Activated CD8-positive, alpha-beta T cell treated with anti-CD3 and anti-CD28 coated beads, Interleukin-2, amount 10 ng/mL, durations not matched to agents 7 days and 5 days (primary cell): Measurements from ENCODE around the gene DNAJC28. TPM values are rescaled to one million over a fixed set of nuclear protein-coding genes. Genes with fewer than 3 reads are reported as not detected.
A peak's percentile ranks its signal among the peaks of the same experiment; 100 is the strongest.
"Not testable (repeated sequence)": the region's sequence is repeated elsewhere in the genome, so short reads cannot be mapped to it uniquely, and the experiment has no call there.

Experiments
- ATAC-seq: fragments of 150-1000 bp; cut with Tn5 transposase; one replicate; pipeline ENCODE4 v1.10.0; 2021; ENCODE audit warnings: moderate library complexity
- CTCF ChIA-PET: fragments of 350-600 bp; sonication (Branson Sonifier 250); formaldehyde crosslinking; loops from one replicate; lab custom pipeline; 2021; ENCODE audit warnings: antibody characterized with exemption; lab: Charles Lee
- POLR2A ChIA-PET: fragments of 350-600 bp; sonication (Branson Sonifier 250); formaldehyde crosslinking; loops from one replicate; lab custom pipeline; 2021; ENCODE audit warnings: antibody characterized with exemption; lab: Charles Lee
- DNase-seq: peaks from one replicate; pipeline ENCODE4 v3.0.0-alpha.2; 2020
- H3K27ac Mint-ChIP-seq: one replicate; pipeline ENCODE4 v1.8.0; 2021; ENCODE audit warnings: mild to moderate bottlenecking, mixed read lengths
- H3K27me3 Mint-ChIP-seq: one replicate; pipeline ENCODE4 v1.8.0; 2021; ENCODE audit warnings: low read depth, mixed read lengths
- H3K36me3 Mint-ChIP-seq: one replicate; pipeline ENCODE4 v1.8.0; 2021; ENCODE audit warnings: low read depth, mixed read lengths
- H3K4me1 Mint-ChIP-seq: one replicate; pipeline ENCODE4 v1.8.0; 2021; ENCODE audit warnings: low read depth, mixed read lengths
- H3K4me3 Mint-ChIP-seq: one replicate; pipeline ENCODE4 v1.8.0; 2021; ENCODE audit warnings: mild to moderate bottlenecking, mixed read lengths
- H3K9me3 Mint-ChIP-seq: one replicate; pipeline ENCODE4 v1.8.0; 2022; ENCODE audit warnings: mixed read lengths; ENCODE audit not compliant: insufficient read depth
- total RNA-seq, 2 experiments: library from RNA; stranded (reverse); gene quantifications; one replicate each; pipeline ENCODE4 v1.2.3, GENCODE V29; 2021

Gene DNAJC28
- total RNA-seq, 2 experiments from 2014 or later: 0.40 to 0.73 TPM

GRCh38 chr21:33458861-33459260, 32.7 kb downstream of the DNAJC28 start:
- no peak overlapping the region for H3K4me3 Mint-ChIP-seq
- H3K27ac Mint-ChIP-seq: no peak overlapping the region
- ATAC-seq: no peak
- peaks cover 17% of the 10 kb centered on the region for H3K36me3 Mint-ChIP-seq
- POLR2A ChIA-PET: interaction anchor here (0.7 to 1.3 kb wide), 2 partner anchors 12 to 943 kb away, joined by 3 read pairs; no protein-coding TSS in a partner anchor
- CTCF ChIA-PET: interaction anchor here (1.2 to 2.3 kb wide), 3 partner anchors 9 to 262 kb away, joined by 3 to 9 read pairs (median 3); no protein-coding TSS in a partner anchor
- no peaks in the 10 kb centered on the region for H3K4me1 Mint-ChIP-seq
- no peaks in the 10 kb centered on the region for H3K27me3 Mint-ChIP-seq
- no peaks in the 10 kb centered on the region for H3K9me3 Mint-ChIP-seq
- DNase-seq: no peak

- no peak for DNase-seq
- ATAC-seq: no peak
- Mint-ChIP-seq H3K9me3 (no peaks in the 10 kb centered on the region), H3K27me3 (no peaks in the 10 kb centered on the region), H3K4me3 (no peak overlapping the region), H3K27ac (no peak overlapping the region), H3K4me1 (no peaks in the 10 kb centered on the region), H3K36me3 (peaks cover 22% of the 10 kb centered on the region)
- CTCF ChIA-PET: interaction anchor here (0.8 to 1.7 kb wide), 6 partner anchors 11 to 269 kb away, joined by 3 to 9 read pairs (median 4); no protein-coding TSS in a partner anchor
- POLR2A ChIA-PET: no interaction called here
Observed at GRCh38 chr21:33455686-33456446, 35.6 kb downstream of the DNAJC28 start.

GRCh38 chr21:33452362-33452761, 39.2 kb downstream of the DNAJC28 start:
- Mint-ChIP-seq H3K36me3 (peaks cover 14% of the 10 kb centered on the region), H3K4me1 (no peaks in the 10 kb centered on the region), H3K9me3 (no peaks in the 10 kb centered on the region), H3K4me3 (no peak overlapping the region), H3K27me3 (no peaks in the 10 kb centered on the region), H3K27ac (no peak overlapping the region)
- ChIA-PET POLR2A (no interaction called here), CTCF (interaction anchor here (1.0 to 2.1 kb wide), 4 partner anchors 10 to 255 kb away, joined by 3 to 5 read pairs (median 4); no protein-coding TSS in a partner anchor)
- ATAC-seq: no peak
- DNase-seq: no peak

- CTCF ChIA-PET: interaction anchor here (1.0 to 1.7 kb wide), 3 partner anchors 12 to 254 kb away, joined by 3 to 4 read pairs (median 3); no protein-coding TSS in a partner anchor
Observed at GRCh38 chr21:33451634-33452071, 39.9 kb downstream of the DNAJC28 start.

GRCh38 chr21:33449616-33450015, 41.9 kb downstream of the DNAJC28 start:
- H3K9me3 Mint-ChIP-seq: no peaks in the 10 kb centered on the region
- H3K27me3 Mint-ChIP-seq: no peaks in the 10 kb centered on the region
- H3K4me1 Mint-ChIP-seq: peaks cover 5% of the 10 kb centered on the region
- H3K36me3 Mint-ChIP-seq: peaks cover 12% of the 10 kb centered on the region
- ATAC-seq (no peak), DNase-seq (no peak)
- ChIA-PET POLR2A (no interaction called here), CTCF (interaction anchor here (0.9 to 7.0 kb wide), 5 partner anchors 9 to 253 kb away, joined by 3 to 65 read pairs (median 5); partner anchors contain the start of gene TMEM50B)
- H3K4me3 Mint-ChIP-seq: no peak overlapping the region
- no peak overlapping the region for H3K27ac Mint-ChIP-seq

More at GRCh38 chr21:33451634-33452071, 39.9 kb downstream of the DNAJC28 start:
- H3K36me3 Mint-ChIP-seq: peaks cover 14% of the 10 kb centered on the region
- no peak overlapping the region for H3K4me3 Mint-ChIP-seq
- H3K27ac Mint-ChIP-seq: no peak overlapping the region
- POLR2A ChIA-PET: interaction anchor here (0.7 kb wide), 1 partner anchor 90 kb away, joined by 4 read pairs; no protein-coding TSS in a partner anchor
- H3K9me3 Mint-ChIP-seq: no peaks in the 10 kb centered on the region
- H3K27me3 Mint-ChIP-seq: no peaks in the 10 kb centered on the region
- H3K4me1 Mint-ChIP-seq: no peaks in the 10 kb centered on the region
- ATAC-seq (no peak), DNase-seq (no peak)

GRCh38 chr21:33446620-33447019, 44.9 kb downstream of the DNAJC28 start:
- not testable (repeated sequence) for H3K27me3 Mint-ChIP-seq, H3K9me3 Mint-ChIP-seq, H3K4me1 Mint-ChIP-seq, H3K36me3 Mint-ChIP-seq, DNase-seq, ATAC-seq, H3K4me3 Mint-ChIP-seq, H3K27ac Mint-ChIP-seq
- ChIA-PET POLR2A (interaction anchor here (1.3 kb wide), 1 partner anchor 33 kb away, joined by 3 read pairs; the partner anchor contains the start of gene TMEM50B), CTCF (interaction anchor here (1.1 to 7.0 kb wide), 10 partner anchors 10 to 250 kb away, joined by 3 to 65 read pairs (median 13); partner anchors contain the start of genes IFNAR1 and TMEM50B)

GRCh38 chr21:33444499-33444898, 47.0 kb downstream of the DNAJC28 start:
- ChIA-PET CTCF (interaction anchor here (0.6 to 7.0 kb wide), 41 partner anchors 8 to 504 kb away, joined by 3 to 65 read pairs (median 4); partner anchors contain the start of genes IFNAR1, IL10RB and TMEM50B), POLR2A (no interaction called here)
- DNase-seq (no peak), ATAC-seq (no peak)
- peaks cover 5% of the 10 kb centered on the region for H3K4me1 Mint-ChIP-seq
- no peaks in the 10 kb centered on the region for H3K9me3 Mint-ChIP-seq
- no peak overlapping the region for H3K27ac Mint-ChIP-seq
- no peaks in the 10 kb centered on the region for H3K27me3 Mint-ChIP-seq
- no peak overlapping the region for H3K4me3 Mint-ChIP-seq
- peaks cover 3% of the 10 kb centered on the region for H3K36me3 Mint-ChIP-seq

- ChIA-PET CTCF (interaction anchor here (1.2 to 1.6 kb wide), 4 partner anchors 10 to 243 kb away, joined by 3 to 8 read pairs (median 6); no protein-coding TSS in a partner anchor), POLR2A (no interaction called here)
- ATAC-seq (no peak), DNase-seq (no peak)
- no peaks in the 10 kb centered on the region for H3K27me3 Mint-ChIP-seq
- no peaks in the 10 kb centered on the region for H3K9me3 Mint-ChIP-seq
- H3K27ac Mint-ChIP-seq: no peak overlapping the region
- peaks cover 5% of the 10 kb centered on the region for H3K4me1 Mint-ChIP-seq
- no peak overlapping the region for H3K4me3 Mint-ChIP-seq
- peaks cover 9% of the 10 kb centered on the region for H3K36me3 Mint-ChIP-seq
Observed at GRCh38 chr21:33443194-33443593, 48.3 kb downstream of the DNAJC28 start.

- peak overlapping the region; percentile 33 for H3K27ac Mint-ChIP-seq
- ChIA-PET POLR2A (no interaction called here), CTCF (interaction anchor here (1.2 to 1.6 kb wide), 6 partner anchors 11 to 245 kb away, joined by 3 to 8 read pairs (median 4); partner anchors contain the start of gene IFNAR1)
- no peak overlapping the region for H3K4me3 Mint-ChIP-seq
- H3K4me1 Mint-ChIP-seq: peaks cover 5% of the 10 kb centered on the region
- no peaks in the 10 kb centered on the region for H3K9me3 Mint-ChIP-seq
- H3K27me3 Mint-ChIP-seq: no peaks in the 10 kb centered on the region
- ATAC-seq: no peak
- H3K36me3 Mint-ChIP-seq: peaks cover 16% of the 10 kb centered on the region
- DNase-seq: no peak
Observed at GRCh38 chr21:33441489-33442477, 49.7 kb downstream of the DNAJC28 start.
